IPS DF 19.7 (cell line): ENCODE measurements around the gene REEP1.
"Not testable (repeated sequence)": the region's sequence is repeated elsewhere in the genome, so short reads cannot be mapped to it uniquely, and the experiment has no call there.

Experiments used
- DNase-seq: peaks from one replicate; pipeline ENCODE4 v3.0.0-alpha.2; 2013; ENCODE audit warnings: low read depth, low spot score

Gene REEP1

DNA sequence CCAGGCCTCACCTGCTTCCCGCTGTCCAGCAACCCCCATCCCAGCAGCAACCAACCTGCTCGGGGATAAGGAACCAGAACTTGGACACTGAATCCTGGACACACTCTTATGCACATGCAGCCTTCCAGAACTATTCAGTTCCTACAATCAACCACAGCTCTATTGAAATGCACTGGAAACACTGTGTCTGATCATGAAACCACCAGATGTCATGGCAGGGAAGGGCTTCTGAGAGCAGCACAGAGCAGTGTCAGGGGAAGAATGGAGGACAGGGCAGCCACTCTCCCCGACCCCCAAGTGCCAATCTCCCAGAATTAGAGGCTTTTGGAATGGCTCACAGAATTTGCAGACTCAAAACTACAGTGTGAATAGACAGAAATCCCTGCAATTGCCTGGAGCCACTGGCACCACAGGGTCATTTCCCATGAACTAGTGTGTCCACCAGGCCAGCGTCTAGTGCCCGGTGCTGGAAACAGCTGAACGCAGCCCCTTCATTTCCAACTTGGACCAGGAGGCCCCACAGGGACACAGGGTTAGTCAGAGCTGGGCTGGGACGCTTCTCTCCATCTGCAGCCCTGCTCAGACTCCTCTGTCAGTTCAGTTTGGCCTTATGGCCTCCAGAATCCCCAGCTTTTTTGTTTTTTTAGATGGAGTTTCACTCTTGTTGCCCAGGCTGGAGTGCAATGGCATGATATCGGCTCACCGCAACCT, 112.6 kb downstream of the REEP1 start:
- no peak for DNase-seq

GRCh38 chr2:86223927-86224560, 113.4 kb downstream of the REEP1 start:
- DNase-seq: no peak

- DNase-seq: no peak
These were observed 114.1 kb downstream of the REEP1 start for GRCh38 chr2:86223140-86223926.

- DNase-seq: no peak
These were observed 116.3 kb downstream of the REEP1 start for GRCh38 chr2:86221066-86221684.

DNA sequence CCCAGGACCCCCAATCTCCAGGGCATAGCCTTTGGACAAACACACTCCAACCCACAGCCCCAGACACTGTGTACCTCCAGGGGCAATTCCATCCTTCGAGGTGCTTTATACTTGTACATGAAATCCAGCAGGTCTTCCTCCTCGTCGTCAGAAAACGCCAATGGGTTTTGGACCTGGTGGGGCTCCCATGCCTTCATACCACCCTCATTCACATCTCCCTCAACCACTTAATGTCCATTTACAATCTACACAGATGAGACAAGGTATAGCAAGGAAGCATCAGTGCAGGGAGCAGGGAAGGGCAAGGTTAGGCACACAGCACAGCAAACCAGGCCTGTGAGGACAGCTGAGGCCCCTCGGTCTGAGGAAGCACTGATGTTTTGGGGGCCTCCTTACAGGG, 117.5 kb downstream of the REEP1 start:
- DNase-seq: no peak

- no peak for DNase-seq
These were observed 119.3 kb downstream of the REEP1 start for GRCh38 chr2:86218124-86218523.

- no peak for DNase-seq
These were observed 120.6 kb downstream of the REEP1 start for GRCh38 chr2:86216575-86217555.

- no peak for DNase-seq
These were observed 123.0 kb downstream of the REEP1 start for GRCh38 chr2:86214503-86214832.

GRCh38 chr2:86213699-86214502, 123.5 kb downstream of the REEP1 start:
- no peak for DNase-seq

- no peak for DNase-seq
These were observed 124.4 kb downstream of the REEP1 start for GRCh38 chr2:86213056-86213455.

- no peak for DNase-seq
These were observed 125.6 kb downstream of the REEP1 start for GRCh38 chr2:86211796-86212188.

- no peak for DNase-seq
These were observed 126.2 kb downstream of the REEP1 start for GRCh38 chr2:86211033-86211795.

DNA sequence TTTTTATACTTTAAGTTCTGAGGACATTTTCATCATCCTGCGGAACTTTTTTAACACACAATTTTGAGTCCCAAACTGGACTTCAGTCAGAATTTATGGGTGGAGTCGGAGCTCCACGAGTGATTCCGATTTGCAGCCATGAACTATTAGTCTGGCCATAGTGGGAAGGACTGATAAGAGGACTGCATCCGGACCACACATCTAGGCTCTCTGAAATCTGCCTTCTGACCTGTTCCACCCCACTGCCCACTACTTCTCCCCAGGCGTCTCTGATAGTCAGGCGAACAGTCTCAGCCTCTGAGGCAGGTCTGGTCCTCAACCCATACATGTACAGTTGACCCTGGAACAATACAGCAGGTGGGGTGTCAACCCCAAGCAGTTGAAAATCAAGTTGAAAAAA, 133.0 kb downstream of the REEP1 start:
- no peak for DNase-seq

DNA sequence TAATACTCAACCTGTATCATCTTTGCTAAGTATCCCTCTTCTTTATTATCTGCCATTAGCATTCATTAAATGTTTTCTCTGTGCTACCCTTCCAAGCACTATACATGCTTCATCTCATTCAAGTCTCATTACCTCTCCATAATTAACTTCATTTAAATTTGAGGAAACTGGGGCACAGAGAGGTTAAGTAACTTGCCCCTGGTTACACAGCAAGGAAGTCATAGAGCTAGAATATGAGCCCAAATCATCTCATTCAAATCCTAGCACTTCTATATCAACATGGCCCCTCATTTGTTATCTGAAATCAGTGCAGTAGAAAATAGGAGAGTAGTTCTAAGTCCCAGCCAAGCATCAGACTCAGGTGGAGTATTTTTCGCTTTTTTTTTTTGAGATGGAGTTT, 133.8 kb downstream of the REEP1 start:
- no peak for DNase-seq

DNA sequence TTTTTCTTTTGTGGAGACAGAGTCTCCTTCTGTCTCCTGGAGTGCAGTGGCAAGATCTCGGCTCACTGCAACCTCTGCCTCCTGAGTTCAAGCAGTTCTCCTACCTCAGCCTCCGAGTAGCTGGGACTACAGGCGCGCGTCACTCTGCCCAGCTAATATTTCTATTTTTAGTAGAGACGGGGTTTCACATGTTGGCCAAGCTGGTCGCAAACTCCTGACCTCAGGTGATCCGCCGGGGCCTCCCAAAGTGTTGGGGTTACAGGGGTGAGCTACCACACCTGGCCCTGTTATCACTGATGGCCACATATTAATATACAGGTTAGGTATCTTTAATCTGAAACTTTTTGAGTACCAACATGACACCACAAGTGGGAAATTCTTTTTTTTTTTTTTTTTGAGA, 134.7 kb downstream of the REEP1 start:
- no peak for DNase-seq

DNA sequence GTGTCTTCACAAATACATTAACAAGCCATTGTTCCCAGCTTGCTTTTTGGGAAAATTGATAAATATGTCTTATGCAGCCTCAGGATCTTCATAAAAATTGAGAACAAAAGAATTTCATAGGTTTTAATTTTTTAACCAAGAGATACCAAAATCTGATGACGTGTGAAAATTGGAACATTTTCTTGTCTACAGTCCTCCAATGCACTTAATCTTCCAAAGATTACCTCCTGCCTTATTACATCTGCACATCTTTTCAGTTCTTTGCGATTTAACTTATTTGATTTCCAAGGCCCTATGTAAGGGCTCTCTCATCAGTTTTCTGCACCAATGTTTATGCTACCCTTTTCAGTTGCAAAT, 135.1 kb downstream of the REEP1 start:
- no peak for DNase-seq

DNA sequence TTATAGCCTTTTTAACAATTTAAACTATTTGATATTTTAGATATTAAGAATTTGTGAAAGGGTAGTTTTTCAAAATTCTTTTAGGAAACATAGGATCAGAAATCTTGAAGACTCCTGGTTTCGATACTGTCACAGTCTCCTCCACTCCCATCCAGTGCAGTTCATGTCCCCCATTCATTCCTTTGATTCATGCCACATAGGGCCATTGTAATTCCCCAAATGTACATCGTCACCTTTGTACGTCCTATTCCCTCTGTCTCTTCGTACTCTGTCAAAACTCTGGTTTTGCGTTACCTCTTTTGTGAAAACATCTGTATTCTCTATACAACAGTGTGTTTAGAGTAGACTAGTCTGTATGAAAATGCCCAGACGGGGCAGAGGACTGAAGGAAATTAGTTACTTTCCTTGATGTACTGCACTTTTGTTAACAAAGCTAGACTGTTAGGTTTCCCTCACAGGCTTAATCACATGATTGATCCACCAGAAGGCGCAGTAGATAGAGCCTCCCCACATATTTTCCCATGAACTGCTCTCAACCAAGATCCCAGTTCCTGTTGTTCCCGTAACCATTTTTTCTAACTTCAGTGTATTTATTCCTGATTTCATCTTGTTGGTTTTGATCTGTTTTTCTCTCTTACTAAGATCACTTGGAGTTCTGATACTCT, 135.6 kb downstream of the REEP1 start:
- DNase-seq: no peak

- DNase-seq: not testable (repeated sequence)
These were observed 136.9 kb downstream of the REEP1 start for GRCh38 chr2:86200564-86200963.

DNA sequence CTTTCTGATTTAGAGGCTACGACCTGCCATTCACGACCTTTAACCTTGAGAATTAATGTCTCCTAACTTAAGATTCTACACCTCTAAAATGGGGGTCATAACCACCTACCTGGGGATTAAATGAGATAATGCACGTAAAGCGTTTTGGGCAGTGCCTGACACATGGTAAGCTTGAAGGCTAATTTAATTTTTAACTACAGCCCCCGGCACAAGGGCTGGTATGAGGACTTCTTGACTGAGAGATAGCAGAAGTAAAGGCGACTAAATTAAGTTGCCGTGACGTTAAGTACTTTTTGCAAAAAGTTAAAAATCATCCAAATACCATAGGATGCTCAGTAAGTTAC, 137.6 kb downstream of the REEP1 start:
- DNase-seq: no peak
